GOT3 (cell line): ENCODE data around the gene VTCN1.
"Not testable (repeated sequence)": the region's sequence is repeated elsewhere in the genome, so short reads cannot be mapped to it uniquely, and the experiment has no call there.

Source experiments
- DNase-seq: peaks from one replicate; lab custom pipeline; 2025; ENCODE audit warnings: mixed read lengths; lab: John Stamatoyannopoulos, UW

The VTCN1 gene

DNA sequence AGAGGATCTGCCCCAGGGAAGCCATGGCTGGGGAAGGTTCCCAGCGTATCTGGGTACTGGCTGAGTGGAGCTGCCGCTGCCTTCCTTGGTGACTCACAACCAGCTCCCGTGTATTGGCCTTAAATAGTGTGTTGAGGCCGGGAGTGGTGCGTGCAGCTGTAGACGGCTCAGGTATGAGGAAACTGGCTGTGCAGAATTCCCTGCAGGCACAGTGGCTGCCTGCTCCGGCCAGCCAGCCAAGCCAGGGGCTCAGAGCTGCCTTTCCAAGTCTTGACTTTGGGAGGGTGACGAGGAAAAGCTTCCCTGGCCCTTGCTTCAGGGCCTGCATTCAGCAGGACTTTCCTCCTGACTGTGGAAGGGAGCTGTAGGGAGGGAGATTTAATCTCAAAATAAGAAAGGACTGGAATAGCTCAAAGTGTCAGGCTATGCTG, at the start of gene VTCN1:
TSS of gene VTCN1 (minus strand) at position 97 of the 431 bp plus-strand sequence. CDS start at position 25, 72 bp downstream.
- DNase-seq = no peak

DNA sequence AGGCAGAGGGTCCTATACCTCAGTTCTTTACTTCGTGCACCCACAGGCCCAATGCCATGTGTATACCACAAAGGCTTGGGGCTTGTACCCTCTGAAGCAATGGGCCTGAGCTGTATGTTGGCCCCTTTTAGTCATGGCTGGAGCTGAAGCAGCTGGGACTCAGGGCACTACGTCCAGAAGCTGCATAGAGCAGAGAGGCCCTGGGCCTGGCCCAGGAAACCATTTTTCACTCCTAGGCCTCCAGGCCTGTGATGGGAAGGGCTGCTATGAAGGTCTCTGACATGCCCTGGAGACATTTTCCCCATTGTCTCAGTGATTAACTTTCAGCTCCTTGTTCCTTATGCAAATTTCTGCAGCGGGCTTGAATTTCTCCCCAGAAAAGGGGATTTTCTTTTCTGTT, 48.1 kb upstream of the VTCN1 start:
- DNase-seq = no peak

DNA sequence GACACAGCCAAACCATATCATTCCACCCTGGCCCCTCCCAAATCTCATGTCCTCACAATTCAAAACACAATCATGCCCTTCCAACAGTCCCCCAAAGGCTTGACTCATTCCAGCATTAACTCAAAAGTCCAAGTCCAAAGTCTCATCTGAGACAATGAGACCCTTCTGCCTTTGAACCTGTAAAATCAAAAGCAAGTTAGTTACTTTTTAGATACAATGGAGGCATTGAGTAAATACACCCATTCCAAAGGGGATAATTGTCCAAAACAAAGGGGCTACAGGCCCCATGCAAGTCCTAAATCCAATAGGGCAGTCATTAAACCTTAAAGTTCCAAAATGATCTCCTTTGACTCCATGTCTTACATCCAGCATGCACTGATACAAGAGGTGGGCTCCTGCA, 47.3 kb upstream of the VTCN1 start:
- not testable (repeated sequence) for DNase-seq

DNA sequence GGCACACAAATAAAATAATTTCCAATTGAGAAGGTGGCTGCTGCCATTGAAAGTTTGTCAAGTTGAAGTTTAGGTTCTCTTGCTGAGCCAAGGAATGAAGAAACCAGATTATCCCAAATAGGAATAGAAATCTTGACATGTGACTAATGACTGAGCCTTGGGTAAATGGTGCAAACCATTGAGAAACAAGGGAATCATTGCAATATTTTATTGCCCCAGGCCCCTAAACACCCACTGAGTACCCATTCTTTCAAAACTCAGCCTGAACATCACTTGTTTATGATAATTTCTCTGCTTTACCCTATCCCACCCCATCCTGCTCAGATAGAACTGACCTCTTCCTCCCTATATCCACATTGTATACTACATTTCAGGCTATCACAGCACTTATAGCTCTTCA, 46.6 kb upstream of the VTCN1 start:
- no peak for DNase-seq

DNA sequence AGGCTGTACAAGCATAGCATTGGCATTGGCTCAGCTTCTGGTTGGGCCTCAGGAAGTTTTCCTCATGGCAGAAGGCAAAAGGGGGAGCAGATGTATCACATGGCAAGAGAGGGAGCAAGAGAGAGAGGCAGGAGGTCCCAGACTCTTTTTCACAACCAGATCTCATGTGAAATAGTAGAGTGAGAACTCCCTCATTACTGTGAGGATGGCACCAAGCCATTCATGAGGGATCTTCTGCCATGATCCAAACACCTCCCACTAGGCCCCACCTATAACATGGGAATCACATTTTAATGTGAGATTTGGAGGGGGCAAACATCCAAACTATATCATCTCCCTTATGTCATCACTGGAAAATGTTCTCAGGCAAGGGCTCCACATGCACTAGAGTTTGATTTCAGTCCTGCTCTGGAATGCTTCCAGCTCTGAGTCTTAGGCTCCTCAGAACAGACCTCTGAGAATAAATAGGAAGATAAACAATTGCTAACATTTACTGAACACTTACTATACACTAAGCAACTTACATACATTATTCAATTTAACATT, 39.4 kb upstream of the VTCN1 start:
- DNase-seq = no peak

GRCh38 chr1:117244971-117245370, 34.2 kb upstream of the VTCN1 start:
- no peak for DNase-seq

GRCh38 chr1:117244306-117244705, 33.6 kb upstream of the VTCN1 start:
- DNase-seq = no peak

DNA sequence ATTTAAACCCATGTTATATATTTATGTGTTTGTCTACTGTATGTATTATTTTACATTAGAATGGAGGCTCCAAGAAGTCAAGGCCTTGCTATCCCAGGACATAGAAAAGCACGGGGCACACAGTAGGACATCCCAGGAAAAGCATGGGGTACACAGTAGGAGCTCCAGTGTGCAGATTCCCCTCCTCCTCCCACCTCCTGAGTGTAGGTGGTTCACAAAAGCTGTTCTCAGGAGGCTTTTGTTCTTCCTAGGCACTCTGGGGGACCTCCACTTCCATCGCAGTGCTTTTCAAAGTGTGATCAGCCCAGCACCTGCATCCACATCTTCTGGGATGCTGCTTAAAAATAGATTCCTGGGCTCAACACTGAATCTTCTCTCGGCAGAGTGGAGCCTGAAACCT, 30.8 kb upstream of the VTCN1 start:
- DNase-seq = no peak

- DNase-seq = no peak
Observed at GRCh38 chr1:117240547-117240946, 29.8 kb upstream of the VTCN1 start.

DNA sequence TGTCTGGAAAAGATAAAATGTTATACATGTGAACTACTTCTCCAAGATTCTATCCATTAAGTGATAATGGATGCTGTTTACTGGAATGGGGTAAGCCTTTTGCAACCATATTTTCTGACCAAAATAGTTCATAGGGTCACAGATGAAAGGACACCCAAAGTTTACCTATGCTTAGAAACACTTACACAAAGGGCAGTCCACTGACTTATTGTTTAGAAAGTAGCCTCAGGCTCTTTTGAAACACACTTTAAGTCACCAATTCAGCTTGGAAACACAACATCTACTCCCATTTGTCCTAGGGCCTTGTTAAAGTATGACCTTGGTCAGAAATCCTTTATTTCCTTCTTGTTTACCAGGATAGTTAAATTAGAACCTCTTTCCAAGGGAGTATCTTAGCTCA, 28.7 kb upstream of the VTCN1 start:
- DNase-seq = no peak

DNA sequence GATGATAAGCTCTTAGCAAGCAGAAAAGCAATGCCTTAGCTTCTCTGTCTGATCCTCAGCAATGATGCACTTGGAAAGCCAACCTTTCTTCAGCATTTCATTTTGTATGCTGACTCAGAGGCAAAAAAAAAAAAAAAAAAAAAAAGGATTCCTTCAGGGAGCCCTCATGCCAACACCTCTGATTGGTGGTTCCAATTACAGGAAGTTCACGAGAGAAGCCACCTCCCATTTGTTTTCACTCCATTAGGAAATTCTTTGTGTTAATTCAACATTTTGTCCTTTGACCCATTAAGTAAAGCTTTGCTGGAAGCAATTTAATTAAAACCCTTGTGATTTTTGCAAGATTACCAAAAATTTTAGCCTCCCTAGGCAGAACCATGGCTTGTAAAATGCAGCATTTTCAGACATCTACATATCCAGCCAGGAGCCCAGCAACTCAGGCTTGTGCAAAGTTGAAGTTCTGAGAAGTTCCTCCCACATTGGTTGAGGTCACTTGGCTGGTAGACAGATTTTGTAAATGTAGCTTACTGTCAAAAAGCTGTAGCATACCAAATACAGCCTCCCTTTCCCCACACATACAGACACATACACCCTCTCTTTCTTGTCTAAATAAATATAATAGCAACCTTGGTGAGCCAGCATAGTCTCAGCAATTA, 27.1 kb upstream of the VTCN1 start:
- no peak for DNase-seq

DNA sequence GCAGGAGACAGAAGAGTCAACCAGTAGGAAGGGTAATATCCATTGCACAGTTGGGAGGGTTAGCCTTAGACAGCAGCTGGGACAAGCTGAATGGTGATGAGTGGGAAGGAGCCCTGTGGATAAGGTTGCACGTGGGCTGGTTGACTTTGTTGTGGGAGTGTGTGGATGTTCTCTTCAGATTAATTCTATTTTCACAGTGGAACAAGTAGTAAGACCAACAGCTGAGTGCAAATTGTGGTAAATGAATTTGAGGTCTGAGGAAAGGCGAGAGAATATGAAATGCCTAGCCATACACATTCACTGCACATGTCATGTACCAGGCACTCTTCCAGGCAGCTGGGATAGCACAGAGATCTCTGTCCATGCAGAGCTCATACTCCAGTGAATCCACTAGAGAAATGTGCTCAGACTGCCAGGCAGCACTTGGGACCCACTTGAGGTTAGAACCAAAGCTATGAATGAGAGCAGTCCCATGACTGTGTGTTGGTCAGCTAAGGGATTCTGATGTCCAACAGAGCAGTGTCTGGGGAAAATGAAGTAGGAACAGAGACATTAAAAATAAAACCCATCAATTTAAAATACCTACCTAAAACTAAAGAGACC, 25.2 kb upstream of the VTCN1 start:
- DNase-seq = no peak

DNA sequence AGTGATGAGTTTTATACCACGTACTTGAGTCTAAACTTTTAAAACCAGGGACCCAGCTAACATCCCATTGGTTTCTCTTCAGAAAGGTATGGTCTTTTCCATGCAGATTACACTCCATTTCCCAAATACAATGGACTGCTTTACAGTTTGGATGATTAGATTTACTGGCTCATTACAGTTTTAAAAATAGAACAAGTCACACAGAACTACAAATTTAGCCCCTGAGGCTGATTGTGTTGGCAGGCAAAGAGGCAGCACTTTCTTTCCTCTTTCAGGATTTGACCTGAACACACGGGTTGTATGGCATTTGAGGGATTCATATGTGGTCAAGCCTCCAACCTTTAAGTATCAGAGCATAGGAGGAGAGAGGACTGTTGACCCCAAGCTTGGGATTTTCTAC, 21.8 kb upstream of the VTCN1 start:
- DNase-seq = no peak

- no peak for DNase-seq
Observed at GRCh38 chr1:117231748-117232373, 21.1 kb upstream of the VTCN1 start.

DNA sequence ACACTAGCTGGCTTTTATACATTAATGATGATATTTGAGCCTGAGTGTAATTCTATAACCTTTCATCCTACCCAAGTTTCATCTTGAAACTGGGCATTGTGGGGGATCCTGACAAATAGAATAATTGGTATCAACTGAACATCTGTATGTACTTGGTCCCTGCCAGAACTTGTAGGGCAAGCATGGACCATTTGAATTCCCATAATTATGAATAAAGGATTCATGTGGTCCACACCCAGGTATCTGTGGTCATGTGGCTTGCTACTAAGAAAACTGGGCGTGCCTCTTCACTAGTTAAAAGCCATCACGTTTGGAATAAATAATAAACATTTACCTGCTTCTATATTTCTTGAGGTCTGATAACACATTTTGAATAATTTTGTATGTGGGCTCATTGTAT, 20.6 kb upstream of the VTCN1 start:
- no peak for DNase-seq

DNA sequence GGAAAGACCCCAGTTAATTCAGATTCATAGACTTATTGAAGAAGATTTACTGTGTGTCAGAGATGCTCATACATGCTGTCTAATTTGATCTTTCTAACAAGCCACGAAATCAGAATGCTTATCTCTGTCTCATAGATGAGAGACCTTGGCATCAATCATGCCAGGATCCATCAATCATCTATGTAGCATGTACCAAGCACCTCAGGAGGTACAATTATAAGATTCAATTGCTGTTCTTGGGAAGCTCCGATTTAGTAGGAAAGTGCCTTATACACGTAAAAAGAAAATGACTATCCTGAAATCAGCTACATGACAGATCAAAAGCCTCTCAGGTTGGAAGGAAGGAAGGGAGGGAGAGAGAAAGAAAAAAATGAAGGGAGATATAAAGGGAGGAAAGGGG, 18.5 kb upstream of the VTCN1 start:
- no peak for DNase-seq

DNA sequence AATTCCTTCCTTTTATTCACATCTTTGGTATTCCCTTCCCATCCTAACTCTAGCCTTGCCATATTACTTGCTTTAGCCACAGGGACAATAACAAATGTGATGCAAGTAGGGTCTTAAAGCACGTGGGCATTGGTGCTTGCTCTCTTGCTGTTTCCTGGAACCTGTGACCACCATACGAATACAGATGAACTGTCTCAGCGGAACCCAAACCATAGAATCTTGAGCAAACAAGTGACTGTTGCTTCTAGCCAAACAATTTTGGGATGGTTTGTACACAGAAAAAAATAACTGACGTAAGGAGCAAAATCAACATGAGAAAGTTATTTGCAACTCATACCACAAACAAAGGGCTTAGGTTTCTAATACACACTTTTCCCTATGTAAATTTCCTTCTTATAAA, 15.2 kb upstream of the VTCN1 start:
- DNase-seq = no peak

DNA sequence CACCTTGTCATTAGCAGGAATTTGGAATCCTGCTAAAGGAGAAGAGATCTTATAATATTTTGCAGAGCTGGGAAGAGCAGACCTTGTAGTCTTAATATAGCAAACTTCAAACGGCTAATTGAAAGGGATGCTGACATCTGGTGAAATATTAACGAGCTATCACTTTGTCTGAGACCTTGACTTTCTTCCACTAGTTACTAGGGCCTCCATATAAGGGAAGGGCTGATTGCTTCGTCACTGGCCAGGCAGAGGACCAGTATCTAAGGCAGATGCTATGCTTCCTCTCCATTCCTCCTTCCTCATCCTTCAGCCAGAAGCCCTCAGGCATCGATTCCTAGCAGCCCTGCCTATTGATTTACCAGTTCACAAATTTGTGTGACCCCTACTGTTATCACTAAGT, 6.0 kb upstream of the VTCN1 start:
- no peak for DNase-seq

GRCh38 chr1:117215733-117216462, 5.2 kb upstream of the VTCN1 start:
- no peak for DNase-seq

DNA sequence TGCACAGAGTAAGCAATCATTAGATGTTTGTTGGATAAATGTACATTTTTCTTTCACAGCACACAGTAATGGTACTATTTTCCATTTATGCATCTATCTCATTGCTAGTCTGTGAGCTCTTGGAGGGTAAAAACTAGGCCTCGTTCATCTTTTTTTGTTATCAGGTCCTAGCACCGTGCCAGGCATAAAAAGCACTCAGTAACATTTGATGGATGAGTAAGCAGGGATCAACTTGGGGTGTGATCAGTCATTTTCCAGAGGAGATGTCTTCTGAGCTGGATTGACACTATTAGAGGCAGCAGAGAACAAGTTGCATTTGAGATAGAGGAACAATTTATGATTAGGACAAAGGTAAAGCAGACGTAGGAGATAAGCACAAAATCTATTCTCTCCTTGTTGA, 4.3 kb upstream of the VTCN1 start:
- no peak for DNase-seq

DNA sequence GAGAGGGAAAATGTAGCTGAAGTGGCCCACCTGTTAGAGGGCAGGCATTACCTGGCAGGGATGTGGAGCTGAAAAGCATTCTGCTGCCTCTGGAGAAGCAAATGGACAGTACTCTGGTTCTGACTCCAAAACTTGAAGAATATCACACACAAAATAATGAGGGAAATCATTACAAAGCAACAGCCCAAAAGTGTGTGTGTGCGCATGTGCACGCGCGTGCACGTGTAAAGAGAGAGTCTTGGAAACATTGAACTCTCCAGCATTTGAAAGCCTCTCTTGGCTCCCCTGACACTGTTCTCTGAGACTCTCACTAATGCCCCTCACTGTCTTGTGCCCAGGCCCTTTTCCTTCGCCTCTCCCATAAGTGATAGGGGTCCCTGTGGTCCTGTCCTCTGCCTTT, 2.3 kb upstream of the VTCN1 start:
- DNase-seq = no peak

DNA sequence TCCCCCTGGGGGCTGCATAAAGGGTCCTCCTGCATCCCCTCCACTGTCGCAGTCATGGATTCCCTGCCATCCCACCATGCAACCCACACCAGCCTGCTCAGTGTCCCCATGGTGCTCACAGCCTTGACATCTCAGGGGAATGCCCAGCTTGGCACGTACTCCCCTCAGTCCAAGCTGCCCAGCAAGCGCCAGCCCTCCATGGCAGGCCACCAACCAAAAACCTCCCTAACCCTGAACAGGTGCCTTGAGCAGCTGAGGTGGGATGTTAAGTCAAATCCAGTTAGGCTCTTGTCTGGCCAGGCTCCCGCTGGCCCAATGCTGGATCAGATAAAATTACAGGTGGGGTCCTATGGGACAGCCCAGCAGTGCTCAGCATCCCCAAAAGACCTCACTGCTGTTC, 341 bp downstream of the VTCN1 start:
- DNase-seq = no peak

DNA sequence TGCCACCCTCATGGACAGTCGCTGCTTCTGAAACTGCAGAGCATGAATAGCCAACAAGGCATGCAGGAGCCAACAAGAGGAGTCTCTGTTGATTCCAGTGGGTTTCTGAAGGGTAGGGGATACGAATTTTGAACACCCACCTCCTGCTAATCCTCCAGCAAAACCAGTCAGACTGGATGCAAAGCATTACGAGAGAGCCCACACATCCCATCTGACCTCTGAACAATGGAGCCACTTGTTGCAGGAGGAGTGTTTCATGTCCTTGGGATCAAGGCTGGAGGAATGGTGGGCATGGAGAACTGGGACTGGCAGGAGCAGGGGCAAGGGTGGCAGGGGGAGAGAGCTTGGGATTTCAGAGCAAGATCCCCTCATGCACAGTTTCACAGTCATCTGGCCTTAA, 1.6 kb downstream of the VTCN1 start:
- no peak for DNase-seq
